HepG2 (cell line): Measurements from ENCODE around the gene POLR1H.

Source experiments
- EZH2 ChIP-seq: conservative IDR thresholded peaks from 2 replicates; pipeline ENCODE4 v1.6.1; 2012; ENCODE audit warnings: mild to moderate bottlenecking, low read depth, low read length, moderate library complexity
- USF2 ChIP-seq, 2 experiments: sonication (generic) in 1 of 2; formaldehyde crosslinking in 1 of 2; IDR thresholded peaks; 2 replicates each; pipeline versions ENCODE4 v1.5.1 to v1.6.1; 2011 to 2020; ENCODE audit warnings: borderline replicate concordance in 1 of 2, low read depth in 1 of 2, low read length in 1 of 2, mild to moderate bottlenecking in 1 of 2, missing genetic modification reagents in 1 of 2, moderate library complexity in 1 of 2

GRCh38 chr6:30074331-30075093 is 13.4 kb downstream of the POLR1H start:
- TF ChIP-seq USF2 (IDR thresholded peaks at IDR 0.05; ENCODE audit: low read depth, low read length) (no peak), USF2 (CRISPR knock-in tag; IDR thresholded peaks at IDR 0.05; ENCODE audit: borderline replicate concordance) (no peak), EZH2 (no peak; the same call in 1 of the 2 replicates)
